H1 (cell line): Measurements from ENCODE around the gene PECR. TPM values are rescaled to one million over a fixed set of nuclear protein-coding genes. Genes with fewer than 3 reads are reported as not detected.

Experiments
- CTCF ChIA-PET: fragments of 300-600 bp; sonication (Branson Sonifier 250); formaldehyde crosslinking; loops from one replicate; lab custom pipeline; 2021; ENCODE audit not compliant: partially characterized antibody; lab: Charles Lee
- POLR2A ChIA-PET: fragments of 300-600 bp; sonication (Branson Sonifier 250); formaldehyde crosslinking; loops from one replicate; lab custom pipeline; 2021; ENCODE audit warnings: inconsistent platforms; ENCODE audit not compliant: partially characterized antibody; lab: Charles Lee
- DNase-seq, 2 experiments: peaks; one replicate each; pipeline versions ENCODE4 v3.0.0 to v3.0.0-alpha.2; 2010 to 2022; ENCODE audit warnings: low spot score in 2 of 2, low read depth in 1 of 2, mixed read lengths in 1 of 2
- FAIRE-seq: peaks from 2 replicates; lab custom pipeline; 2011; peaks lifted over from hg19 to GRCh38; lab: Jason Lieb, UNC
- H2AFZ ChIP-seq: 2 replicates; pipeline ENCODE4 v1.8.1; 2012; ENCODE audit warnings: low read length, inconsistent platforms
- H2AK5ac ChIP-seq: 2 replicates; pipeline ENCODE4 v1.6.1; 2013; ENCODE audit warnings: low read depth, low read length
- H2BK120ac ChIP-seq: replicated peaks from 2 replicates; pipeline ENCODE3; 2013; ENCODE audit warnings: low read depth, low read length, inconsistent platforms
- H2BK12ac ChIP-seq: 2 replicates; pipeline ENCODE4 v1.6.1; 2013; ENCODE audit warnings: low read depth, low read length
- H2BK15ac ChIP-seq: 2 replicates; pipeline ENCODE4 v1.6.1; 2013; ENCODE audit warnings: low read length
- H2BK20ac ChIP-seq: 2 replicates; pipeline ENCODE4 v1.6.1; 2013; ENCODE audit warnings: low read length
- H2BK5ac ChIP-seq: 2 replicates; pipeline ENCODE4 v1.6.1; 2013; ENCODE audit warnings: low read depth, low read length
- H3K14ac ChIP-seq: 2 replicates; pipeline ENCODE4 v1.6.1; 2013; ENCODE audit warnings: inconsistent platforms; ENCODE audit not compliant: insufficient read length
- H3K18ac ChIP-seq: 2 replicates; pipeline ENCODE4 v1.6.1; 2013; ENCODE audit warnings: low read length; ENCODE audit errors: extremely low read depth
- H3K23ac ChIP-seq: 2 replicates; pipeline ENCODE4 v1.6.1; 2013; ENCODE audit warnings: inconsistent platforms; ENCODE audit not compliant: insufficient read length
- H3K23me2 ChIP-seq: 2 replicates; pipeline ENCODE4 v1.6.1; 2013; ENCODE audit warnings: low read depth, low read length
- H3K27ac ChIP-seq: 2 replicates; pipeline ENCODE4 v1.6.1; 2011; ENCODE audit warnings: low read depth, low read length, inconsistent platforms
- H3K27me3 ChIP-seq, 4 experiments: replicated peaks in 1 of 4; 1 replicate in 1 of 4; 2 replicates in 3 of 4; pipeline versions ENCODE4 v1.6.1 to v1.8.1; 2011 to 2013; ENCODE audit warnings: low read length in 3 of 4, mild to moderate bottlenecking in 3 of 4, inconsistent platforms in 2 of 4, mixed read lengths in 2 of 4, moderate library complexity in 1 of 4; ENCODE audit not compliant: control insufficient read depth in 3 of 4, insufficient read depth in 3 of 4; ENCODE audit errors: extremely low read depth in 1 of 4
- H3K36me3 ChIP-seq, 4 experiments: 2 replicates each; pipeline versions ENCODE4 v1.6.1 to v1.8.1; 2011 to 2013; ENCODE audit warnings: mild to moderate bottlenecking in 4 of 4, low read length in 3 of 4, moderate library complexity in 2 of 4, control low read depth in 1 of 4, inconsistent platforms in 1 of 4; ENCODE audit not compliant: insufficient read depth in 4 of 4, control insufficient read depth in 2 of 4
- H3K4ac ChIP-seq: replicated peaks from 2 replicates; pipeline ENCODE3; 2013; ENCODE audit warnings: low read length, low read depth, mixed read lengths, inconsistent platforms; ENCODE audit not compliant: insufficient read length
- H3K4me1 ChIP-seq, 4 experiments: replicated peaks in 1 of 4; 1 replicate in 1 of 4; 2 replicates in 3 of 4; pipeline versions ENCODE4 v1.6.1 to v1.8.1; 2011 to 2013; ENCODE audit warnings: low read length in 3 of 4, inconsistent platforms in 2 of 4, mixed read lengths in 1 of 4; ENCODE audit not compliant: insufficient read depth in 4 of 4, control insufficient read depth in 3 of 4
- H3K4me2 ChIP-seq, 2 experiments: 2 replicates each; pipeline versions ENCODE4 v1.6.1 to v1.8.1; 2011 to 2013; ENCODE audit warnings: low read depth in 2 of 2, low read length in 2 of 2, control low read depth in 1 of 2, inconsistent platforms in 1 of 2, mild to moderate bottlenecking in 1 of 2; ENCODE audit not compliant: insufficient read depth in 1 of 2
- H3K4me3 ChIP-seq, 4 experiments: fragments of 200-600, 300-600 bp in 1 of 4; sonication (generic), shearing (Covaris generic), sonication (Bioruptor Twin) in 1 of 4; 2 replicates each; pipeline versions ENCODE4 v1.5.1 to v1.8.1; 2011 to 2016; ENCODE audit warnings: low read length in 4 of 4, low read depth in 3 of 4, control low read depth in 2 of 4, inconsistent platforms in 2 of 4, mild to moderate bottlenecking in 2 of 4, mixed read lengths in 1 of 4, moderate library complexity in 1 of 4; ENCODE audit not compliant: insufficient read depth in 2 of 4; ENCODE audit errors: extremely low read depth in 1 of 4
- H3K56ac ChIP-seq: replicated peaks from 2 replicates; pipeline ENCODE3; 2013; ENCODE audit warnings: low read depth, mild to moderate bottlenecking, mixed read lengths, low read length, inconsistent platforms; ENCODE audit not compliant: insufficient read length
- H3K79me1 ChIP-seq: 2 replicates; pipeline ENCODE4 v1.6.1; 2013; ENCODE audit warnings: low read depth, low read length, control low read depth
- H3K79me2 ChIP-seq, 2 experiments: 2 replicates each; pipeline versions ENCODE4 v1.6.1 to v1.8.1; 2012 to 2013; ENCODE audit warnings: low read length in 2 of 2, mild to moderate bottlenecking in 2 of 2, inconsistent platforms in 1 of 2; ENCODE audit not compliant: insufficient read depth in 2 of 2, control insufficient read depth in 1 of 2
- H3K9ac ChIP-seq, 4 experiments: replicated peaks in 1 of 4; 1 replicate in 1 of 4; 2 replicates in 3 of 4; pipeline versions ENCODE4 v1.6.1 to v1.8.1; 2011 to 2013; ENCODE audit warnings: low read depth in 3 of 4, low read length in 3 of 4, control low read depth in 2 of 4, mild to moderate bottlenecking in 2 of 4, moderate library complexity in 2 of 4, inconsistent platforms in 1 of 4; ENCODE audit errors: extremely low read depth in 1 of 4
- H3K9me3 ChIP-seq, 2 experiments: 2 replicates each; pipeline versions ENCODE4 v1.6.1 to v1.8.1; 2012 to 2013; ENCODE audit warnings: mild to moderate bottlenecking in 2 of 2, moderate library complexity in 2 of 2, control low read depth in 1 of 2, inconsistent platforms in 1 of 2, low read depth in 1 of 2, low read length in 1 of 2, mixed read lengths in 1 of 2; ENCODE audit not compliant: insufficient read depth in 2 of 2
- H4K20me1 ChIP-seq, 2 experiments: replicated peaks in 1 of 2; 2 replicates each; pipeline versions ENCODE3 to v1.8.1; 2011 to 2013; ENCODE audit warnings: inconsistent platforms in 2 of 2, low read length in 2 of 2, mild to moderate bottlenecking in 1 of 2; ENCODE audit not compliant: insufficient read depth in 2 of 2, control insufficient read depth in 1 of 2
- H4K5ac ChIP-seq: 2 replicates; pipeline ENCODE4 v1.6.1; 2013; ENCODE audit warnings: low read length, low read depth, mixed read lengths, inconsistent platforms; ENCODE audit not compliant: insufficient read length
- H4K8ac ChIP-seq: 2 replicates; pipeline ENCODE4 v1.8.0; 2013; ENCODE audit warnings: mild to moderate bottlenecking, moderate library complexity, low read length, inconsistent platforms; ENCODE audit not compliant: insufficient read depth; ENCODE audit errors: extremely low read depth
- H4K91ac ChIP-seq: replicated peaks from 2 replicates; pipeline ENCODE3; 2013; ENCODE audit warnings: low read length, mixed read lengths, inconsistent platforms; ENCODE audit not compliant: insufficient read length
- BACH1 ChIP-seq: IDR thresholded peaks from 2 replicates; pipeline ENCODE4 v1.6.1; 2012; ENCODE audit warnings: low read length, improper control_type of control experiment
- CHD1 ChIP-seq: IDR thresholded peaks from 2 replicates; pipeline ENCODE4 v1.6.1; 2012; ENCODE audit warnings: low read depth, low read length, improper control_type of control experiment
- EGR1 ChIP-seq: IDR thresholded peaks from 2 replicates; pipeline ENCODE4 v1.6.1; 2011; ENCODE audit warnings: low read depth, low read length, borderline replicate concordance
- KDM1A ChIP-seq: fragments of 200-600, 300-600 bp; sonication (generic); IDR thresholded peaks from 2 replicates; pipeline ENCODE4 v1.7.1; 2016; ENCODE audit warnings: mild to moderate bottlenecking, low read length, borderline replicate concordance
- KDM4A ChIP-seq: IDR thresholded peaks from one replicate; pipeline ENCODE4 v1.7.1; 2012; ENCODE audit warnings: low read depth, mild to moderate bottlenecking, moderate library complexity, low read length, inconsistent platforms; ENCODE audit not compliant: severe bottlenecking
- KDM5A ChIP-seq: fragments of 200-600 bp; IDR thresholded peaks from 2 replicates; pipeline ENCODE4 v1.7.1; 2012; ENCODE audit warnings: mild to moderate bottlenecking, low read length, inconsistent platforms, mixed read lengths
- MAFK ChIP-seq: IDR thresholded peaks from 2 replicates; pipeline ENCODE4 v1.6.1; 2012; ENCODE audit warnings: low read depth, mild to moderate bottlenecking, improper control_type of control experiment, low read length
- MAX ChIP-seq: IDR thresholded peaks from 2 replicates; pipeline ENCODE4 v1.6.1; 2012; ENCODE audit warnings: inconsistent platforms
- NANOG ChIP-seq: IDR thresholded peaks from 2 replicates; pipeline ENCODE4 v1.6.1; 2011; ENCODE audit warnings: low read length, low read depth, mild to moderate bottlenecking, inconsistent platforms; ENCODE audit not compliant: insufficient read depth, poor library complexity, severe bottlenecking
- RFX5 ChIP-seq: IDR thresholded peaks from 2 replicates; pipeline ENCODE4 v1.6.1; 2011; ENCODE audit warnings: low read depth, low read length, improper control_type of control experiment, borderline replicate concordance
- SIX5 ChIP-seq: IDR thresholded peaks from 2 replicates; pipeline ENCODE4 v1.6.1; 2011; ENCODE audit warnings: mild to moderate bottlenecking, low read depth, low read length
- SP1 ChIP-seq: IDR thresholded peaks from 2 replicates; pipeline ENCODE4 v1.6.1; 2011; ENCODE audit warnings: low read depth, low read length
- SP4 ChIP-seq: IDR thresholded peaks from 2 replicates; pipeline ENCODE4 v1.6.1; 2012; ENCODE audit warnings: low read length, inconsistent platforms
- WGBS, 2 experiments: shearing (Covaris generic) in 1 of 2; methylation state at CpG; one replicate each; pipeline versions ENCODE4 v1.1.6 to v1.1.7; 2013 to 2015; ENCODE audit warnings: low lambda C conversion rate in 2 of 2, mixed read lengths in 2 of 2, inconsistent platforms in 1 of 2, low coverage in 1 of 2, missing lambda C conversion rate in 1 of 2; ENCODE audit not compliant: insufficient replicate concordance in 2 of 2, insufficient coverage in 1 of 2, insufficient read length in 1 of 2; ENCODE audit errors: extremely low coverage in 1 of 2, missing lambda C conversion rate in 1 of 2; 5-methylcytosine and 5-hydroxymethylcytosine counted together
- polyA plus RNA-seq, 7 experiments: library from polyadenylated mRNA; depleted of rRNA in 3 of 7; stranded (reverse) in 5 of 7; unstranded in 2 of 7; fragments of >200 nt in 5 of 7; fragments of 200-250 nt in 2 of 7; gene quantifications; 1 replicate in 5 of 7; 2 replicates in 1 of 7; 4 replicates in 1 of 7; pipeline versions ENCODE4 v1.2.1 to v1.2.3, GENCODE V29; 2011 to 2013; ENCODE audit warnings: missing spikeins in 2 of 7, mixed read lengths in 2 of 7
- total RNA-seq: library from RNA; stranded (reverse); fragmentation: NEBNext Ultra II Directional; extraction: Animal tissue kit (Norgen Biotek cat#: 25700); gene quantifications from 2 replicates; pipeline ENCODE4 v1.2.1, GENCODE V29; 2021

The PECR gene
- total and polyA plus RNA-seq, 2 of the 8 experiments (the other 6 are each of a cell fraction or from before 2014, with no cell fraction given) = 15.9 to 19.2 TPM

- WGBS, 2 experiments = 93% methylated on average over 3 of the region's 3 CpGs; no CpG with 5 or more reads in 1 of the 2 experiments
- Histone ChIP-seq H3K79me2 (peaks cover 0 to 77% of the 10 kb centered on the region in 2 experiments; a peak in 2 of 4 replicates), H3K4me1 (peaks cover 7 to 29% (median 14%) of the 10 kb centered on the region in 4 experiments)
- TF ChIP-seq EGR1 (no peak), MAX (no peak), BACH1 (no peak), SP1 (no peak), KDM1A (no peak), SIX5 (no peak), CHD1 (no peak), NANOG (no peak), KDM5A (no peak), MAFK (no peak), KDM4A (no peak), SP4 (no peak), RFX5 (no peak)
These were observed 76.8 kb downstream of the PECR start for GRCh38 chr2:216004697-216005283.

More at GRCh38 chr2:216004697-216005283, 76.8 kb downstream of the PECR start:
- Histone ChIP-seq H3K14ac (no peak overlapping the region), H2BK5ac (no peak overlapping the region), H3K4me2 (no peak overlapping the region), H3K9ac (no peak overlapping the region), H3K79me1 (peaks cover 10% of the 10 kb centered on the region), H4K91ac (no peak overlapping the region), H3K9me3 (no peaks in the 10 kb centered on the region), H2BK15ac (no peak overlapping the region), H3K4me3 (no peak overlapping the region), H2BK12ac (no peak overlapping the region), H3K18ac (no peak overlapping the region), H2BK120ac (no peak overlapping the region), H3K4ac (no peak overlapping the region), H3K23me2 (no peaks in the 10 kb centered on the region), H2AFZ (no peak overlapping the region), H4K5ac (no peak overlapping the region), H4K8ac (no peak overlapping the region), H2BK20ac (no peak overlapping the region), H3K36me3 (no peaks in the 10 kb centered on the region), H4K20me1 (peaks cover 0 to 5% of the 10 kb centered on the region in 2 experiments), H3K23ac (no peak overlapping the region), H2AK5ac (no peak overlapping the region), H3K27ac (no peak overlapping the region), H3K56ac (no peak overlapping the region), H3K27me3 (no peaks in the 10 kb centered on the region)
- CTCF ChIA-PET = interaction anchor here (1.1 to 3.0 kb wide), 5 partner anchors 8 to 54 kb away, joined by 3 to 14 read pairs (median 9); no protein-coding TSS in a partner anchor
- POLR2A ChIA-PET = no interaction called here
- no peak for DNase-seq
- no peak for FAIRE-seq
